GM12874 (cell line): ENCODE measurements around the gene RNF223.

Experiments
- TF ChIP-seq, protein P1 (sequence below): IDR thresholded peaks from 2 replicates; pipeline ENCODE4 v1.5.1; 2011; ENCODE audit warnings: low read depth, mild to moderate bottlenecking, control low read depth, low read length, moderate library complexity; ENCODE audit not compliant: insufficient read depth

The RNF223 gene

DNA sequence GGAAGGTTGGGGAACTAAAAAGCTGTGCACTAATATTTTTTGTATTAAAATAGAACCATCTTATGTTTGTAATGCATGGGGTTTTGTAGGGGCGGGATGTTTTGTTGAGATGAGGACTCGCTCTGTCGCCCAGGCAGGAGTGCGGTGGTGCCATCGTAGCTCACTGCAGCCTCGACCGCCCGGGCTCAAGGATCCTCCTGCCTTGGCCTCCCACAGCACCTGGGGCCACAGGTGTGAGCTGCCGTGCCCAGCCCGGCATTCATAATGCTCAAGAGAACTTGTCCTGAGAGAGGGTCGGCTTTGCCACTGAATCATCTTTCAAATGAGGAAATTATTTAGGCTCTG lies 44.7 kb upstream of the RNF223 start:
- TF ChIP-seq, protein P1, sequence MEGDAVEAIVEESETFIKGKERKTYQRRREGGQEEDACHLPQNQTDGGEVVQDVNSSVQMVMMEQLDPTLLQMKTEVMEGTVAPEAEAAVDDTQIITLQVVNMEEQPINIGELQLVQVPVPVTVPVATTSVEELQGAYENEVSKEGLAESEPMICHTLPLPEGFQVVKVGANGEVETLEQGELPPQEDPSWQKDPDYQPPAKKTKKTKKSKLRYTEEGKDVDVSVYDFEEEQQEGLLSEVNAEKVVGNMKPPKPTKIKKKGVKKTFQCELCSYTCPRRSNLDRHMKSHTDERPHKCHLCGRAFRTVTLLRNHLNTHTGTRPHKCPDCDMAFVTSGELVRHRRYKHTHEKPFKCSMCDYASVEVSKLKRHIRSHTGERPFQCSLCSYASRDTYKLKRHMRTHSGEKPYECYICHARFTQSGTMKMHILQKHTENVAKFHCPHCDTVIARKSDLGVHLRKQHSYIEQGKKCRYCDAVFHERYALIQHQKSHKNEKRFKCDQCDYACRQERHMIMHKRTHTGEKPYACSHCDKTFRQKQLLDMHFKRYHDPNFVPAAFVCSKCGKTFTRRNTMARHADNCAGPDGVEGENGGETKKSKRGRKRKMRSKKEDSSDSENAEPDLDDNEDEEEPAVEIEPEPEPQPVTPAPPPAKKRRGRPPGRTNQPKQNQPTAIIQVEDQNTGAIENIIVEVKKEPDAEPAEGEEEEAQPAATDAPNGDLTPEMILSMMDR, result no peak

DNA sequence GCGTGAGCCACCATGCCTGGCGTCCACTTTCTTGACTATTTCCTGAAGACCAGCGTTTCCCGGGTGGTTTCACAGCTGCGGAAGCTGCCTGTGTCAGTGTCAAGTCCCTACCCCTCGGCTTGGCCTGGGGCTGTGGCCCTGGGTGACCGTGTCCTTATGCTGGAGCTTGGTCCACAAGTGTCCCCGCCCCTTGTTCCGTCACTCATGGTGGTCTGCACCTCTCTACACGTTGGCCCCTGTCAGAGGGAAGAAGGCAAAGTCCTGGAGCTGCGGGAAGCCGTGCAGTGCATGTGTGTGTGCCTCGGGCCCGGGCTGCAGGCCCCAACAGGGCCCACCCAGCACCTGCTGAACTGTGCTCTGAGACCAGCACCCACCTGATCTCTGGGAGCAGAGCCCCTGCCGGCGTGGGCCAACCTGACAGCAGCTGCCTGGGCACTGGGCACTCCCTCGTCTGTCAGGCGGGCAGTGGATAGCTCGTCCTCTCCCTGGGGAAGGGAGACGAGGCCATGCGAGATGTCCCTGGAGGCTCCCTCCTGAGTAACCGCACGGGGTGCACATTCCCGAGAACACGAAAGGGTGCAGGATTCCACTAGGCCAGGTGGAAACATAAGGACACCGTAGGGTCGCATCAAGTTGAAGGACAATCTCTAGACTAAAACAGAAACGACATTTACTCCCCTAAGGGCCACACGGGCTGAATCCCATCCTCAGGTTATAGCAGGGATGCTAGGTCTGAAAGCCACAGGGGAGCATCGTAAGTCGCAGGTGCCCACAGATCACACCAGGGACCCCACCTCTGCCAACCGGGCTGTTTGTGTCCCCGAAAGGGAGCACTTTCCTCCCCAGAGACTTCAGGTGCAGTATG lies 44.1 kb upstream of the RNF223 start:
- TF ChIP-seq, protein P1, result no peak

DNA sequence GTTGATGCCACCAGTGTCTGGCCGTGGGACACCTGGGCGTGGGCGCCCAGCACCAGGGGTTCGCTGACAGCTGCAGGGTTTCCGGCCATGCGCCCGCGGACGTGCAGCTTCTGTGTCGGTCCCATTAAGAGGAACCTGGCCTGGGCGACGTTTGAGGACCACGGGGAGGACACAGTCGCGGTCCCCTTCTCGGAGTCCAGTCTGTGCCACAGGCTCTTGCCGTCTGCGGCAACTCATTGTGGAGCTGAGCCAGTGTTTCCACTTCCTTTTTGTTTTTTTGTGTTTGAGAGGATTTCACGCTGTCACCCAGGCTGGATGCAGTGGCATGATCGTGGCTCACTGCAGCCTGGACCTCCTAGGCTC lies 43.3 kb upstream of the RNF223 start:
- TF ChIP-seq, protein P1, result no peak

DNA sequence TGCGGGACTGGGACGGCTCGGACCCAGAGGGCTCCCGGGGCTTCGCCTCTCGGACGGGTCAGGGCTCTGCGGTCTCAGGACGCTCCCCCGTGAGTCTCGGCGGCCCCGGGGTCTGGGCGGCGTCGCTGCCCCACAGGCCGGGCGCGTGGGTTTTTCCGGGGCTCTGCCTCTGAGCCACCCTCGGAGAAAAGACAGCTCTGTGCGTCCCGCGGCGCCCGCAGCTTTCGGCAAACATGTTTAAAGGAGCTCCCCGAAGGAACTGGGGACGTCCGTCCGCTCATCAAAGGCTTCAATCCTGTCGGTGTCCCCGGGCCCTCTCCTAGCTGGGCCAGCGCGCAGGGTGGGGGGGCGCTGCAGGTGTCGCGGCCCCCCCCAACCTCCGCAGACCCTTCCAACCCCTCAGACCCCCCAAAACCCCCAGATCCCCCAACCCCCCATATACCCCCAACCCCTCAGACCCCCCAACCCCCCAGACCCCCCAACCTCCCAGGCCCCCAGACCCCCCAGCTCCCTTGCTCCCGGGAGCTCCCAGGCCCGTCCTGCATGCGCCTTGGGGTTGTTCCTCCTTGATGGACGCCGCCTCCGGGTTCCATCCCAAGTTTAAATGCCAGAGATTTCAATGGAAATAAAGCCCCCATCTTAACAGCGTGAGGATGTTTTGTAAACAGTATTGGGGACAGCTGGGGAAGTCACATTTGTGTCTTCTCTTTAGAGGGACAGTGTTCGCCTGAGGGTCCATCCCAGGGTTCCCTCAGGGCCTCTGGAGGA lies 42.8 kb upstream of the RNF223 start:
- TF ChIP-seq, protein P1, result no peak

DNA sequence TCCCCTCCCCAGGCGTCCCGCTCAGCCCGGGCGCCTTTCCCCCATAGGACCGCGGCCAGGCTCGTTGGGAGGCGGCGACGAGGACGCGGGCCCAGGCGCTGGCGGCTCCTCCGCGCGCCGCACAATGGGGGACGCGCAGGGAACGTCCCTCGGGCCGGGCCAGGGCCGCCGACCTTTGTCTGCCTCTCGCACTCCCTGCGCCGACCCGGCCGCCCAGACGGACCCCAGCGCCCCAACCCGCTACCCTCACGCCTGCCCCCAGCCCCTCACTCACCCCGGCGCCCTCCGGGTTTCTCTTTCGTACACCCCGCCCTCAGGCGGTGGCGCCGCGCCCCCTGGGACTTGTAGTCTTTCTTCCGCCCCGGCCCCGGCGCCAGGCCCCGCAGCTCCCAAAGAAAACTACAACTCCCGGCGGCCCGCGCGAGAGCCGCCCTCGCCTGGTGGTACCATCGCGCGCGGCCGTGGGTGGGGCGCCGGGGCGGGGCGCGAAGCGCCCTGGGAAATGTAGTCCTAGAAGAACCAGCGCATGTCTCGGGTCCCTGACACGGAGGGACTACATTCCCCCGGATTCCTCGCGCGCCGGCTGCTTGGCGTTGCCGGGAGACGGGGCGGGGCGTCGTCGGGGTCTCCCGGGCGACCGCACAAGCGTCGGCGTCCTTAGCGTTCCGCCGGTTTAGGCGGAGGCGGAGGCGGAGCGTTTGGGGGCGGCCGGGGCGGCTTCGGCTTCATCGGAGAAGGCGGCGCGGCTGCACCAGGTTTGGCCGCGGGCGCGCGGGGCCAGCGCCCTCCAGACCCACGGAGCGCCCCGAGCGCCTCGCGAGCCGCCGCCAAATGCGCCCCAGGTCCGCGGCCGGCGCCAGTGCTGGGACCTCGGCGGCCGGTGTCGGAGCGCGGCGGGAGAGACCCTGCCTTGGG lies 41.9 kb upstream of the RNF223 start, which contains the start of gene C1orf159:
Gene C1orf159 (minus strand): TSS at position 304 of the 915 bp plus-strand sequence. CDS start 24,546 bp downstream, outside the sequence.
- TF ChIP-seq, protein P1, result no peak

DNA sequence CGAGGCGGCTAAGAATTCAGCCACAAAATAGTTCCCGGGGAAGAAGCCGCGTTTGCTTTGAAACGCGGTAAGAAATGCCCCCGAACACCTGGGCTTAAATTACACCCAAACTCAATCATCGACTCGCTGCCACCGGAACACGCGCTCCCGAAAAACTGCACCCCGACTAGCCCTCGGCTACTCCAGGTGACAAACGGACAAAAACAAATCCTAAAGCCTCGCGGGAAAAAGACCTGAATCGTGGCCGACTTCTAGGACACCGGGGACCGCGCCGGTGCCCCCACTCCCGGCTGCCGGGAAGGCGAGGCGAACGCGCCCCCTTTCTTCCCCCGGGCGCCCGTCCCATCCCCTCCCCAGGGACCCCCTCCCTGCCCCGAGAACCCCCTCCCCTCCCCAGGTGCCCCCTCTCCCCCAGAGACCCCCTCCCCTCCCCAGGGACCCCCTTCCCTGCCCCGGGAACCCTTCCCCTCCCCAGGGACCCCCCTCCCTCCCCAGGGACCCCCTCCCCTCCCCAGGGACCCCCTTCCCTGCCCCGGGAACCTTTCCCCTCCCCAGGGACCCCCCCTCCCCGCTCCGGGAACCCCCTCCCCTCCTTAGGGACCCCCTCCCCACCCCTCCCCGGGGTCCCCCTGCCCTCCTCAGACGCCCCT lies 41.2 kb upstream of the RNF223 start:
- TF ChIP-seq, protein P1, result no peak
